ENCODE measurements around the gene MRPL14. TPM values are rescaled to one million over a fixed set of nuclear protein-coding genes. Genes with fewer than 3 reads are reported as not detected.

Gene MRPL14
- total and polyA plus RNA-seq, 2 experiments from 2014 or later = 62.6 to 191 TPM

DNA sequence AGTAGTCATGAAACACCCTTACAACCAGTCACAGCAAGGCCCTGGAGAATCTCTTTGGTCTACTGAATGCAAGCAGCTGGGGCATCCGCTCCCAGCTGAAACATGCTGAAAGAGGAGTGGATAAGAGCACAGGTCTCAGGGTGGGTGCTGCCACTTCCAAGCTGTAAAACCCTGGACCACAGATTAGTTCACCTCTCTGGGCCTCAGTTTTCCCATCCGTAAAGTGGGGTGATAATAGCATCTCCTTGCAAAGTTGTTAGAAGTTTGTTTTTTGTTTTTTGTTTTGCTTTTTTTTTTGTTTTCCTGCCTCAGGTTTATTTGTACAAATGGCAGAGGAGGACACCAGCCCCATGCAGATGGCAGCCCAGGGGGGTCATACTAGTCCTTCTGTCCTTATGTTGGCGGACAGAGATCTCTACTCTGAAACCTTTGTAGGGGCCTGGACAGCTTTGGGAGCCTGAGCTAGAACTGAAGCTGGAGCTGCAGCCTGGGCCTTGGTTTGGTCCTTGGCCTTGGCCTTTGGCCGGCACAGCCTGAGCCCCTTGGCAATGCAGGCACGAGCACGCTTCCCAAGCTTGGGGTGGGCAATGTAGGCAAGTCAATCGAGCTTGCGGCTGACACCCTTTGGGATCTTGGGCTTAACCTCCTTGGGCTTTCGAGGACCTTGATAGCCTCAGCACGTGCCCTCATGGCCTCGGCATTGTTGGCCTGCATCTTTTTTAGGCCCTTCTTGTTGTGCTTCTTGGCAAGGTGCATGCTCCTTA is 38.2 kb downstream of the MRPL14 start (continued):
- TF ChIP-seq, protein P1, sequence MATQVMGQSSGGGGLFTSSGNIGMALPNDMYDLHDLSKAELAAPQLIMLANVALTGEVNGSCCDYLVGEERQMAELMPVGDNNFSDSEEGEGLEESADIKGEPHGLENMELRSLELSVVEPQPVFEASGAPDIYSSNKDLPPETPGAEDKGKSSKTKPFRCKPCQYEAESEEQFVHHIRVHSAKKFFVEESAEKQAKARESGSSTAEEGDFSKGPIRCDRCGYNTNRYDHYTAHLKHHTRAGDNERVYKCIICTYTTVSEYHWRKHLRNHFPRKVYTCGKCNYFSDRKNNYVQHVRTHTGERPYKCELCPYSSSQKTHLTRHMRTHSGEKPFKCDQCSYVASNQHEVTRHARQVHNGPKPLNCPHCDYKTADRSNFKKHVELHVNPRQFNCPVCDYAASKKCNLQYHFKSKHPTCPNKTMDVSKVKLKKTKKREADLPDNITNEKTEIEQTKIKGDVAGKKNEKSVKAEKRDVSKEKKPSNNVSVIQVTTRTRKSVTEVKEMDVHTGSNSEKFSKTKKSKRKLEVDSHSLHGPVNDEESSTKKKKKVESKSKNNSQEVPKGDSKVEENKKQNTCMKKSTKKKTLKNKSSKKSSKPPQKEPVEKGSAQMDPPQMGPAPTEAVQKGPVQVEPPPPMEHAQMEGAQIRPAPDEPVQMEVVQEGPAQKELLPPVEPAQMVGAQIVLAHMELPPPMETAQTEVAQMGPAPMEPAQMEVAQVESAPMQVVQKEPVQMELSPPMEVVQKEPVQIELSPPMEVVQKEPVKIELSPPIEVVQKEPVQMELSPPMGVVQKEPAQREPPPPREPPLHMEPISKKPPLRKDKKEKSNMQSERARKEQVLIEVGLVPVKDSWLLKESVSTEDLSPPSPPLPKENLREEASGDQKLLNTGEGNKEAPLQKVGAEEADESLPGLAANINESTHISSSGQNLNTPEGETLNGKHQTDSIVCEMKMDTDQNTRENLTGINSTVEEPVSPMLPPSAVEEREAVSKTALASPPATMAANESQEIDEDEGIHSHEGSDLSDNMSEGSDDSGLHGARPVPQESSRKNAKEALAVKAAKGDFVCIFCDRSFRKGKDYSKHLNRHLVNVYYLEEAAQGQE (IDR thresholded peaks at IDR 0.05; ENCODE audit: unreplicated experiment) = no peak
- TF ChIP-seq ZNF331 (CRISPR knock-in tag; IDR thresholded peaks at IDR 0.05; ENCODE audit: low read depth) = no peak
- no peak for TF ChIP-seq ZNF114 (CRISPR knock-in tag; IDR thresholded peaks at IDR 0.05)
- TF ChIP-seq JUNB (IDR thresholded peaks at IDR 0.05; ENCODE audit: unreplicated experiment) = no peak
- no peak for TF ChIP-seq STAT1 (IDR thresholded peaks at IDR 0.05; ENCODE audit: unreplicated experiment)
- TF ChIP-seq, protein P2, sequence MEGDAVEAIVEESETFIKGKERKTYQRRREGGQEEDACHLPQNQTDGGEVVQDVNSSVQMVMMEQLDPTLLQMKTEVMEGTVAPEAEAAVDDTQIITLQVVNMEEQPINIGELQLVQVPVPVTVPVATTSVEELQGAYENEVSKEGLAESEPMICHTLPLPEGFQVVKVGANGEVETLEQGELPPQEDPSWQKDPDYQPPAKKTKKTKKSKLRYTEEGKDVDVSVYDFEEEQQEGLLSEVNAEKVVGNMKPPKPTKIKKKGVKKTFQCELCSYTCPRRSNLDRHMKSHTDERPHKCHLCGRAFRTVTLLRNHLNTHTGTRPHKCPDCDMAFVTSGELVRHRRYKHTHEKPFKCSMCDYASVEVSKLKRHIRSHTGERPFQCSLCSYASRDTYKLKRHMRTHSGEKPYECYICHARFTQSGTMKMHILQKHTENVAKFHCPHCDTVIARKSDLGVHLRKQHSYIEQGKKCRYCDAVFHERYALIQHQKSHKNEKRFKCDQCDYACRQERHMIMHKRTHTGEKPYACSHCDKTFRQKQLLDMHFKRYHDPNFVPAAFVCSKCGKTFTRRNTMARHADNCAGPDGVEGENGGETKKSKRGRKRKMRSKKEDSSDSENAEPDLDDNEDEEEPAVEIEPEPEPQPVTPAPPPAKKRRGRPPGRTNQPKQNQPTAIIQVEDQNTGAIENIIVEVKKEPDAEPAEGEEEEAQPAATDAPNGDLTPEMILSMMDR (conservative IDR thresholded peaks at IDR 0.05; ENCODE audit: low read depth in 2 of 2) = no peak
- no peak for TF ChIP-seq POLR2AphosphoS5 (IDR thresholded peaks at IDR 0.05; ENCODE audit: low read depth)
- TF ChIP-seq CREB1 (CRISPR knock-in tag; IDR thresholded peaks at IDR 0.05; ENCODE audit: low read depth) = no peak
- no peak for TF ChIP-seq EZH2 (IDR thresholded peaks at IDR 0.05; ENCODE audit: low read depth, unreplicated experiment)
- TF ChIP-seq EZH2phosphoT487 (IDR thresholded peaks at IDR 0.05; ENCODE audit: unreplicated experiment) = no peak

DNA sequence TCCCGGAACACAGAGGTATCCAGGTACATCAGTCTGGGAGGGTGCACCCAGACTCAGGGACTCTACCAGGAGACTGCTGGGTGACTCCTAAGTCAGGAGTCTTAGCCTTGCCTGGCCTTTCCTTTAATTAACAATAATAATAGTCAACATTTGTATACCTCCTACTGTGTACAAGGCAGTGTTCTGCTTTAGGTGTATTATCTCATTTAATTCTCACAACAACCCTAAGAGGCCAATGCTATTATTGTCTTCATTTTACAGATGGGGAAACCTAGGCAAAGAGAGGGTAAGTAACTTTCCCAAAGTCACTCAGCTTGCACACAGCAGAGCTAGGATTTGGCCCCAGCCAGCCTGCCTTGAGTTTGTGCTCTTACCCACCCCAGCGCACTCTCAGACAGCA is 39.6 kb downstream of the MRPL14 start:
- H3K4me3 Mint-ChIP-seq = no peak overlapping the region
- TF ChIP-seq NANOG (IDR thresholded peaks at IDR 0.05; ENCODE audit: borderline replicate concordance) (no peak), EZH2 (IDR thresholded peaks at IDR 0.05; ENCODE audit: low read depth, unreplicated experiment) (no peak), POLR2AphosphoS5 (IDR thresholded peaks at IDR 0.05; ENCODE audit: low read depth) (no peak), EZH2phosphoT487 (IDR thresholded peaks at IDR 0.05; ENCODE audit: unreplicated experiment) (no peak)
- TF ChIP-seq, protein P2 (conservative IDR thresholded peaks at IDR 0.05; ENCODE audit: low read depth in 2 of 2) = no peak

More for the DNA sequence above, 39.6 kb downstream of the MRPL14 start:
- Histone ChIP-seq H3K27me3 (ENCODE audit: insufficient read depth) (no peaks in the 10 kb centered on the region), H3K36me3 (ENCODE audit: insufficient read depth) (no peaks in the 10 kb centered on the region), H2AFZ (no peak overlapping the region), H3K4me1 (ENCODE audit: insufficient read depth) (no peaks in the 10 kb centered on the region), H3K4me3 (no peak overlapping the region), H3F3A (replicated peaks; ENCODE audit: low read depth) (no peaks in the 10 kb centered on the region), H3K4me2 (no peak overlapping the region), H3K9me2 (ENCODE audit: insufficient read depth) (no peaks in the 10 kb centered on the region), H3K27ac (ENCODE audit: low read depth) (no peak overlapping the region), H4K20me1 (replicated peaks; ENCODE audit: insufficient read depth) (no peaks in the 10 kb centered on the region), H3K79me2 (replicated peaks; ENCODE audit: insufficient read depth) (no peaks in the 10 kb centered on the region)
- no peak for DNase-seq (ENCODE audit: low spot score)
- Mint-ChIP-seq H3K27me3 (ENCODE audit: insufficient read depth, low read depth, poor library complexity) (peaks cover 2% of the 10 kb centered on the region), H3K4me1 (peaks cover 6% of the 10 kb centered on the region), H3K27ac (no peak overlapping the region), H3K36me3 (ENCODE audit: low read depth) (no peaks in the 10 kb centered on the region), H3K9me3 (no peaks in the 10 kb centered on the region; the same call in 2 of the 3 replicates)
- no peak for ATAC-seq

Data from GM23338 (cell line).